ENCODE measurements around the gene NTSR1.

The NTSR1 gene

GRCh38 chr20:62805711-62806382 lies 97.2 kb downstream of the NTSR1 start:
- DNase-seq: no peak

DNA sequence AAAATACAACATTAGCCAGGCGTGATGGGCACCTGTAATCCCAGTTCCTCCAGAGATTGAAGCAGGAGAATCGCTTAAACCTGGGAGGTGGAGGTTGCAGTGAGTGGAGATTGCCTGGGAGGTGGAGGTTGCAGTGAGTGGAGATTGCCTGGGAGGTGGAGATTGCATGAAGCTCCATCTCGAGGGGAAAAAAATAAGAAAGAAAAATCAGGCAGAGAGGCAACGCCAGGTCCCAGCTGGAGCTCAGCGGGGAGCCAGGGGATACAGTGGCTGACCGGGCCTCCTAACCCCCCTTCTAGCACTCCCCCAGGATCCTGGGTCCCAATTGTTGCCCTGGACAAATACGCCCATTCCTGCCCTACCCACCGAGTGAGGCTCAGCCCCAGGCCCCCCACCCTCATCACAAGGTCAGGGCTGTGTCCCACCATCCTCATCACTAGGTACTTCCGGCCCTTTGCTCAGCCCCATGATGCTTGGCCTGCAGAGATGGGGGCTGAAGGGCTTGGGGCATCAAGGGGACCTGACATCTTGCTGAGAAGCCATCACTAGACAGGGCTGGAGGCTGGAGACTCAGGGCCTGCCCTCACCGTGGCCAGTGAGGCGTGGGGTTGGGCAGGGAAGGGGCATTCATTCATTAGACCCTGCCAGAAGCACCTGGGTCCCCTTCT lies 97.9 kb downstream of the NTSR1 start:
- no peak for DNase-seq

- DNase-seq: no peak
Measured at GRCh38 chr20:62807444-62808210, 99.0 kb downstream of the NTSR1 start.

GRCh38 chr20:62808211-62808865 lies 99.7 kb downstream of the NTSR1 start:
- peak; percentile 78 for DNase-seq

GRCh38 chr20:62809530-62810428 lies 101.1 kb downstream of the NTSR1 start:
- no peak for DNase-seq

DNA sequence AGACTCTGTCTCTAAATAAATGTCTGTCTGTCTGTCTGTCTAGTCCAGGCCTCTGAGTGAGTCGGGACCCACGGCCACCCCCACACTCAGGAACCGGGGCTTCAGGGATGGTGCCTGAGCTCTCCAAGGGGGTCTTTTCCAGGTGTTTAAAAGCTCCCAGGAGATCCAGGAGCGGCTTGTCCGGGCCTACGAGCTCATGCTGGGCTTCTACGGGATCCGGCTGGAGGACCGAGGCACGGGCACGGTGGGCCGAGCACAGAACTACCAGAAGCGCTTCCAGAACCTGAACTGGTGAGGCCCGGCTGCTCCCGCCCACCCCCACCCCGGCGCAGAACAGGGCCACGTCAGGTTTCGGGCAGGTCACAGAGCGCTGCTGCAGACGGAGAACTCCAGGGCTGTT lies 102.7 kb downstream of the NTSR1 start:
- DNase-seq: no peak

GRCh38 chr20:62811720-62812119 lies 103.1 kb downstream of the NTSR1 start:
- no peak for DNase-seq

All from CD4-positive, alpha-beta T cell treated with Interleukin-21 for 1 hour (primary cell).